Stimulated activated CD8-positive, alpha-beta memory T cell treated with anti-CD3 and anti-CD28 coated beads, Interleukin-15, amount 100 ng/mL, for 4 hours (primary cell): ENCODE measurements around the gene APOBEC4.
"Not testable (repeated sequence)": the region's sequence is repeated elsewhere in the genome, so short reads cannot be mapped to it uniquely, and the experiment has no call there.

Experiments
- DNase-seq, 2 donors: peaks; one replicate each; pipeline ENCODE4 v3.0.0-alpha.2; 2020; ENCODE audit warnings: low read depth in 2 of 2

The APOBEC4 gene

DNA sequence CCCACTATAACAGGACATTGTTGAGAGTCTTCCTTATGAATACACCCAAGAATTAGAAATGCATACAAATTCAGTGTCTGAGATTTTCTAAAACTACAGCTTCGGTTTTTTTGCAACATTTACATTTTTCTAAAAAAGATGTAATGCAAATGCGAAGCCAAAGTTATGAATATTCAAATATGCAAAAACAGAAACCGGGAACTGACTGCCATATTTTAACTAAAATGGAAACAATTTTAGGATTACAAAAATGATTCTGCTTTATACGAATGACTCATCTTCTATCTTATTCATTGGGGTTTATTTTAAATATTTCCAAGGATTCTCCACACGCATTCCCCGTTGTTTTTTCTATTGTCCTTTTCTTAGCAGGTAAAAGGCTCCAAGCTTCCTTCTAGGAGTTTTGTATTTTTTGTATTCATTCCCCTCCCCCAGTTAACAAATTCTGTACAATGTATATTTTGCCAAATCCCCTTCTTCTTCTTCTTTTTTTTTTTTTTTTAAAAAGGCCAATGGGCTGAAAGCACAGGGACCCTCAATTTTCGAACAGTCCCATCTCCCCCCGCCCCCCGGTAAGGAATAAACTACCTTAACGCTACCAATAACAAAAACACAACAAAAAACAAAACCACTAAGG, 18.6 kb downstream of the APOBEC4 start:
- DNase-seq: no peak

DNA sequence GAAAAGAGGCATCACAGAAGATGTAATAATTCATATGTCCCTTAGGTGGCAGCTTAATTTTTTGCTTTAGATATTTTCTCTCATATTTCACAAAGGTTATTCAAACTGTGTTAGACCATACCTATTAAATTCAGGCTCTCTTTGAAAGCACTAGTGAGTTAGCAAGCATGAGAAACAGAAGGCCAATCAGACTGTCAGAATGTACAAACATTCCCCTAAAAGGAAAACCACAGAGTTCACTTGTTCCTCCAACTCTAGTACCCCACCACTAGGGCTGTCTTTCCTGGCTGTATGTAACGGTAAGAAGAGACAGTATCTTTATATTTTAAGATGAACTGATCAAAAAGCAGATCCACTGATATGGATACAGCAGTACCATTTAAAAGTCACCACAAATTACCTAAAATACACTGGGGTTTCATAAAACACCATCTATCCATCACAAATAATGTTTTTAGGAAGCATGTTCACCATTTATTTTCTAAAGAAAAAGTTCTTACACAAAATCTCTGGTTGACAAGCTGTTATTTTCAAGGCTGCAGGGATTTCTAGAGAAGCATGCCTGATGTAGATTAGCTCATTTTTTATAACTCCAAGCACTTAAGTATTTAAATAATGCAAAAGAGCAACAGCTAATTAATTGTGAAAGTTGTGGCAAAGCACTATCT, 19.3 kb downstream of the APOBEC4 start:
- DNase-seq: no peak

DNA sequence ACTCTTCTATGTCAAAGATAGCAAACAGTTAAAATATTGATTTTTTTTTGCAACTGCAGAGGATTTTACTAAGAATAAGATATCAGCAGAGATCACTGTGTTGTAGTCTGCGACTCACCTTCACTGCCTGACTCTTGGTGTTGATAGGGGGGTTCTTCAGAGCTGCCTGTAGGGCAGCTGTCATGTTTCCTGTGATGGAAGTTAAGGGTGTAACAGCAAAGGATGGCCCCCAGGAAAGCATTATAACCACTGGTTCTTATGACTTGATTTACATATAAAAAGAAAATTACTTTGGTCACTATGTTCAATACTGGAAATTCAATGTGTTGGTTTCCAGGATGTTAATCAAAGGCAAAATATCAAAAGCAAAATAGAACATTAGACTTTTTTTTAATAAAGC, 20.2 kb downstream of the APOBEC4 start:
- DNase-seq: no peak

DNA sequence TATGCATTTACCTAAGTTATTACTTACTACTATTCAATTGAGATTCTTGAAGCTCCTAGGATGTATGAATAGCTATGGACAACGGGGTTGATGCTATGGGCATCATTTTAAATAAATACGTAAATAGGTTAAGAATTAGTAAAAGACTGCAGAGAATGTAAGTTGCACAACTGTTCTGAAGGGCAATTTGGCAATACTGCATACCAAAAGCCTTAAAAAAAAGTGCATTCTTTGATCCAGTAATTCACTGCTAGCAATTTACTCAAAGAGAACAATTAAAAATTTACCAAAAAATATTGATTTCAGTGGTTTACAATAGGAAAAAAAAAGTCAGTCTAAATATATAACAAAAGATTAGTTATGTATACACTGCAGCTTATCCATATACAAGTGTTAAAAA, 21.0 kb downstream of the APOBEC4 start:
- no peak for DNase-seq

DNA sequence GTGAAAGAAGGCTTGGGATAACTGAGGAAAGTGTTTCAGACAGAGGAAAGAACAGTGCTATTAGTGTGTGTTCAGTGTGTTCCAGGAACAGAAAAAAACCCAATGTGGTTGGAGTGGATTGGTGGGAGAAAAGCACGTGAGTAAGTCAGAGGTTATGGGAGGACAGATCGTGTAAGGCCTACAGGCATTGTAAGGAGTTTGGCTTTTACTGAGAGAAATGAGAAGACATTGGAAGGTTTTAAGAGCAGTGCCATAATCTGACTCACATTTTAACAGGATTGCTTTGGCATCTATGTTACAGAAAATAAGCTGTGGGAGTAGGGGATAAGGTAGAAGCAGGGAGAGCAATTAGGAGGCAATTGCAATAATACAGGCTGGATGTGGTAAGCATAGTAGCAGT, 22.4 kb downstream of the APOBEC4 start:
- DNase-seq: no peak

DNA sequence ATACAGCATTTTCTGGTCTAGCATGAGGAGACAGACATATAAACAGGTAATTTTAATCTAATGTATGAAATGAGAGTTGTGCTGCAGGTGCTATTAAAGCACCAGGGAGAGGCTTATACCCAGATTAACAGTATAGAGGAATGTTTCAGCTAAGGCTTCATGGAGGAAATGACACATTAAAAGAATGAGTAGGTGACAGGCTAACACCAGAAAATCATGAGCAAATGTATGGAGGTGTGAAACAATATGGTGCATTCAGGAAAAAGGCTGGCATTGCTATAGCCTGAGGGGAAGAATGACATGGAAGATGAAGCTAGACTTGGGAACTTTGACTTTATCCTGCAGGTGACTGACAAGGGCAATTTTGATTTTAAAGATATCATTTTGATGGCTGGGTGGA, 24.6 kb downstream of the APOBEC4 start:
- DNase-seq: no peak

DNA sequence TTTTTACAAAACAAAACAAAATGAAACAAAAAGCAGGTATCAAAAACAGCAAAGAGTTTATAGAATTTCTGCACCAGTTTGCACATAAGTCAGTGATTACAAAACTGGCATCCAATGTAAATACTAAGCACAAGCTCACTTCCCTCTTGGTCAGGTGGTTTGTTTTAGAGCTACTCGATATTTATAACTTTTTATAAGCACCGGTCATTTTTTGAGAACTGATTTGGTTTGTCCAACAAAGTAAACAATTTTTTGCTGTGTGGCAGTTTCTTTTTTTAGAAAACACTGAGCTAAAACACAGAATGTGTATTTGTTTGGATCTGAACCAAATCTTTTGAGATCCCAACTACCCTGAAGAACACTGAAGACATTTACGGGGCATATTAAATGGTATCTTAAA, 26.9 kb downstream of the APOBEC4 start:
- not testable (repeated sequence) for DNase-seq

DNA sequence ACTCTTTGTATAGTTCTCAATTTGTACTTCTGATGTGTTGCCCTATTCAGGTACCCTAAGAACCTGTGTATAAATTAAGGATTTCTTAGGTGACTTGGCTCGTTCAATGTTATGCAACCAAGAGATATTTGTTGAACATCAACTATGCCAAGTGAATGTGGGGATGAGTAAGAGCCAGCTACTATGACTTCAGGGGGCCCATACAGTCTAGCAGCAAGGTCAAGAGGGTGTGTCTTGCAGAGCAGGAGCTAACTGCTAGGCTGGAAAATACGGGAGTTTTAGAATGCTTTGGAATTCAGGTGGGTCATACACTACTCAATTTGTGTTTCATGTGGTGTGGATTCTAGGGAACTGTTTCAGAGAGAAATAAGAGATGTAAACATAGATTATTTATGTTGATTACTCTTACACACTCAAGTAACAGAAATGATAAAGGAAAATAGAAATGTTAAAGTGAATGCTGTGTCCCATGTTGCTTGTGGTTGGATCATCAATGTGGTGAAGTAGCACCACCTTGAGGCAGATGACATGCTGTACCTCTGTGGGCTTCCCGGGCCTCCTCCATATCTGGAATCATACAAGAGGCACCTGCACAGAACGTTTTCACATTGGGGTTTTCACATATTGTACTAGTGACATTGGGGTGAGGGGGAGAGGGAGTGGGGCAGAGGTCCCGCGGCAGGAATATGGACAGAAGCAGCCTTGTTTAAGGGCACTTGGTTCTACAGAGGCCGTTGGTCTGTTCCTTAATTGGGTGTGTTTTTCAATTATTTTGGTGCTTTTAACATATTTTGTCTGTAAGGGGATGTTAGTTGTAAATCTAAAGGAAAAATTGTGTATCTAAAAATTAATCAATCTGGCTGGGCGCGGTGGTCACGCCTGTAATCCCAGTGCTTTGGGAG, 30.0 kb downstream of the APOBEC4 start:
- no peak for DNase-seq

DNA sequence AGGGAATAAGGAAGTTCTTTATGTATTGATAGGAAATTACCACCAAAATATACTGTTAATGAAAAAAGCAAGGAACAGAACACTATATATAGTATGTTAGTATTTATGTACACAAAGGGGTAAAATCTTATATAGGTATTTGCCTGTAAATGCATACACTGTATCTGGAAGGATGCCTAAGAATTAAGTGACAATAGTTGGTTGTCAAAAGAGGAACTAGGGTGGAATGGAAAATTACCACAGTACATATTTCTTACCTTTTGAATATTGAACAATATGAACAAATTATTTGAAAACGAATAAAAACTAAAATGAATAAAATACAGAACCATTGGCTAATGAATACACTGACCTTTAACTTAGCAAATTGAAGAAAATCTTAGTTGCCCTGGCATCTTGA, 31.1 kb downstream of the APOBEC4 start:
- DNase-seq: no peak

DNA sequence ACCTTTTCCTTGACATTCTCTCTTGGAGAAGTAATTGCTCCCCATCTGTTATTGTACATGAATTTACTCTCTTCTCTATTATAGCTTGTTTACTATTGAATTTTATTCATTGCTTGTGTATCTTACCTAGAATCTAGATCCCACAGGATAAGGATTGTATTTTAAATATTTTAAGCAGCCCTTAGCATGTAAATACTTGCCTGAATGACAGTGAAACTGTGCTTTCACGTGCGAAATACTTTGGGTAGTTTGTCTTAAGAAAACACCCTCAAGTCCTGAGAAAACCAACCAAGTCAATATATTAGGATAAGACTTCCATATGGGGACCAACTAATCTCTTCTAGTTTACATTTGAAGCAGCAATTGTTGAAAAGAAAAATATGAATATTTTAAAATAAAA, 32.8 kb downstream of the APOBEC4 start:
- no peak for DNase-seq

DNA sequence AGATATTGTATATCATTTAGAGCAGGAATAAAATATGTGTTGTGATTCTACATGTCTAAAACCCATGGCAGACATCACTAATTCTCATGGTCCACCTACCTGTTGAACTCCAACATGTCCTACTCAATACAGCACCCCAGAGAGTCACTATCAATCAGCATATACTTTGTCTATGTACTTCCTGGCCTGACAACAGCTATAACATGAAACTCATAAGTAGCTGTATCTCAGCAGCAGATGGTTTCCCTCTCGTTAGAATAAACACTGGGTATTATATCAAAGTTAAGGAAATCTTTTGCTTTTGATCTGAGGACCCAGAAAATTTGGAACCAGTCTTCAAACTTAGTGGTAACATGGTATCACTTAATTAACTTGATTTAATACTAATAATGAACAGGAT, 33.3 kb downstream of the APOBEC4 start:
- DNase-seq: no peak

DNA sequence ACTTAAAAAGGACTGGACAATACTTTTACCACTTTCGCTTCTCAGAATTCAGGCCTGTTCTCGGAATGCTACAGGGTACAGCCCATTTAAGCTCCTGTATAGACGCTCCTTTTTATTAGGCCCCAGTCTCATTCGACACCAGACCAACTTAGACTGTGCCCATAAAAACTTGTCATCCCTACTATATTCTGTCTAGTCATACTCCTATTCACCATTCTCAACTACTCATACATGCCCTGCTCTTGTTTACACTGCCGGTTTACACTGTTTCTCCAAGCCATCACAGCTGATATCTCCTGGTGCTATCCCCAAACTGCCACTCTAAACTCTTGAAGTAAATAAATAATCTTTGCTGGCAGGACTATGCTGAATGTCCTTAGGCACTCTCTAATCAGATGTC, 34.9 kb downstream of the APOBEC4 start:
- not testable (repeated sequence) for DNase-seq

DNA sequence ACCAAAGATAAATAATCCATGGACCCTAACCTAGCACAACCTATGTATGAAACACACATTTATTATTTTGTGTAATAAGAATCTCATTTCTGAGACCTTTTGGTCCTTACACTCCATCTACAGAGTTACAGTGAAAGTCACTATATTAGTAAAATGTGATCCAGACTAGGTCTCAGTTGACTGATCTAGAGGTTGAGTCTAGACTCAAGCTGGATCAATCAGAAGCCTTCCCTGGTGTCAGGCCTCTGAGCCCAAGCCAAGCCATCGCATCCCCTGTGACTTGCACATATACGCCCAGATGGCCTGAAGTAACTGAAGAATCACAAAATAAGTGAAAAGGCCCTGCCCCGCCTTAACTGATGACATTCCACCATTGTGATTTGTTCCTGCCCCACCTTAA, 40.1 kb downstream of the APOBEC4 start:
- DNase-seq: not testable (repeated sequence)

DNA sequence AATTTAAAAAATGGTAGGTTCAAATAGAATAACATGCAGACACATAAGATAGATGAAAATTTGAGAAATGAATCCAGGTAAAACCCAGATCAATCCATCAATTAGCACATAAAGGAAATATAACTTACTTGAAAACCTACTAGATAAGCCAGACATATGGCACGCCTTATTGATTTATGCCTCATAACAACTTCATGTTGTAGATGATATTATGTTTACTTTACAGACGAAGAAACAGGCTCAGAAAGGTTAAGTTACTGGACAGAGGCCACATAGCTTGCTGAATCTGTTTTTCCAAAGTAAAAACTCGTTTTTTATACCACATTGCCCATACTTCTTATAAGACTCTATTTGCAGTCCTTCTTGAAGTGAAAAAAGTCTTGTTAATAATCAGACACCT, 40.7 kb downstream of the APOBEC4 start:
- DNase-seq: no peak

DNA sequence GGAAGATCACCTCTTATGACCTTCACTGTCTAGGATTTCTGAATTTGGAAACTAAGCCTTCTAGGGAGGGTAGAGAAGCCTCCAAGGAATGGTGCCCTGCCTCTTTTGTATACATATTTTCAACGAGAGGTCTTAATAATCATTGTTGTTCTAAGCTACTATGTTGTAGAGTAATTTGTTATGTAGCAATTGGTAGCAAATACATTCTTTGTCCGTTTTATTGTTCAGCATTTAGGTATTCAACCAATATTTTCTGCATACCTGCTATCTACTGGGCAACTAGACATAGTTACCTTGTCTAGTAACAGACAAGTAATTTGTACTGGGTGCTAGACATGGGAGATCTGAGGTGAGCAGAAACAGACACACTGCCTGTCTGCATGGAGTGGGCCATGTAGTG, 42.1 kb downstream of the APOBEC4 start:
- no peak for DNase-seq

DNA sequence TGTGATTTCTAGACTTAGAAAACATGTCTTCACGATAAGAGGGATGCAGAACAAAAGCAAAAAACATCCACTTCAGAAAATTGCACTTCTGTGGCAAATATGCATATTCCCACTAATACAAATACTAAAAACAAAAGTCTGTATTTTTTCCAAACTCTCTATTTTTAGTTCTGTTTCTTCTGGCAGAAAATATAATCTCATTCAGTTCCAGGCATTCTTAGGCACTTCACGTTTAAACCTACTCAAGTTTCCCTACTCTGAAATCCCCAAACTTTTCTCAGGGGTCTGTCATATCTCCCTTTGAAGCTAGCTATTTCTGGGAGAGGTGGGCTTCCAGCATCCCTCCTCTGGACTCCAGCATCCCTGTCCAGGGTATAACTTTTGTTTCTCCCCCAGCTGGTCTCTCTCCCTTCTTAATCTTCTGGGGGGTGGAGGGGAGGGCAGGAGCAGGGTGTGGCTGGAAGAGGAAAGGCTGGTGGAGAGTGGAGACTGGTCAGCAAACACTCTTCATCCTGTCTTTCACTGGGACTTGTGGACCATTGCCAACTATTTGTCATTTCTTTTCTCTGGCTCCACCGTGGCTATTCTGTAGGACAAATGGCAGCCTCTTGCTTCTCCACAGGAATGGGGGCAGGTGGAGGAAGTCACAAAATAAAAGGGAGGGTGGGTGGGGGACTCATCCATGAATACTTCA, 43.2 kb downstream of the APOBEC4 start:
- DNase-seq: no peak

DNA sequence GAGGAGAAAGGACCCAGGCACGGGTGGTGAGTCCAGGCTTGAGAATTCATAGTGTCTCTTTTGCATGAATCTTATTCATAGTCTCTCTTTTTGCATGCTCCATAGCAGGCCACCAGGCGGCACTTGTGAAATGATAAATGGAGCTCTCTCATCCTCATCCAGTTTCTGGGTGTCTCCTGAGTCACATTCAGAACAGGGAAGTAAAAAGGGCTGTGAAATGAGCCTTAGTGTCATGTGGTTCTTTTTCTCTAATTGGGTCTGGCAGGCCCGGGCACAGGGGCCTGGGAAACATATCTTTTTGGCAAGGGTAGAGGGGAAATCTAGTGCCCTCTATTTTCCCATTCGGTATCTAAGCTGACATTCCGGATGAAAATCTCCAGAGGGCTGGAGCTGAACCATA, 43.8 kb downstream of the APOBEC4 start:
- no peak for DNase-seq

DNA sequence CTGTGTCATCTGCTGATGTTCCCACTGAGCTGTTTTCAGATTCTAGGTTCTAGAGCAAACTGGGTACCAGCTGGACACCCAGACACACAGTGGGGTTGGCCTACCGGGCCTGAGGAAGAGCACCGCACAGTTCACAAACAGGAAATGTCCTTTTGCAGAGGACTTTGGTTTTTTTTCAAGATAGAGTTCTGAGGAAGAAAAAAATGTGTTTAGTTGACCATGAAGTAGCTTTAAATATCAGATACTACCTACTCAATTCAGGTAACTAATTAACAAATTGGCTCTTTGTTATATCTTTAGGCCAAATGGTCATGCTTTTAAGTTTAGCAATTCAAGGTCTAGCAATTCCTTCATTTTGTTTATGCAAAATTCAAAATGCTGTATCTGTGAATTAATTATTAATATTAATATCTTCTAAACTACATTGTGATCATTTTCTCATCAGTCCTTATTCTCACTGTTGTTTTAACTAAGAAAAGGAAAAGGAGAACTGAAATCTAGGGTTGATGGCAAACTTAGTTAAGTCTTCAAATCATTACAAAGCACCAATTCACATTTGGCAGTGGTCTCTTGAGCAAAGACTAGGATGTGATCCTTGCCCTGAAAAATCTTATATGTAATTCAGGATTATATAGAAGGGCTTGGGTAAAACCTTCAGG, 45.7 kb downstream of the APOBEC4 start:
- no peak for DNase-seq

DNA sequence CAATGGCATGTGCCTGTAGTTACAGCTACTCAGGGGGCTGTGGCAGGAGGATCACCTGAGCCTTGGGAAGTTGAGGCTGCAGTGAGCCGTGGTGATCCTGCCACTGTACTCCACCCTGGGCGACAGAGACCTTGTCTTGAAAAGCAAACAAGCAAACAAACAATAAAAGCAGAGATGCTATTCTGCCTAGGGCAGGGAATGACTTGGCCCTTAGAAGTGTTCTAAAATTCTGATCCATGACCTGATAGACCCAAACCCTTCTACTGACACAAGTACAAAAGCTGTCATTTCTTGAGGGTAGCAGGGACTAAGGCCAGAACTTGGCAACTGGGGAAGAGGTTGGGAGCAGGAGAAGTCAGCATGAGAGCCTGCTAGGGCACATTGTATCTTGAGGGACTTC, 47.2 kb downstream of the APOBEC4 start:
- DNase-seq: no peak

DNA sequence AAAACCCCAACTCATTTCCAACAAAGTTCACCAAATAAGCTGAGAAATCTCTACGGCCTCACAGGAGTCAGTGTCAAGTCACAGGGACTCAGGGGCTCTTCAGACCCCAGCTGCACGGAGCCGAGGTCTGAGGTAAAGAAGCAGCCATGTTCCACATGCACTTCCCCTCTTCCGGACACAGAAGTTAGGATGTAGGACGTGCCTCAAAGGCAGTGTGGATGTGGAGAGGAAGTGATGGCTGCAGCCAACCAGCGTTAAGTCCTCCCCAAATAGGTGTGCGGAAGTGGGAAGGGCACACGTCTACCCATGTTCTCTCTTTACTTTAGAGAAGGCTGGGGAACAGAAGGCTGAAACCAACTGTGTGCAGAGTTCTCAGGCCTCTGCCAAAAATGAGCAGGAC, 48.3 kb downstream of the APOBEC4 start:
- DNase-seq: no peak

DNA sequence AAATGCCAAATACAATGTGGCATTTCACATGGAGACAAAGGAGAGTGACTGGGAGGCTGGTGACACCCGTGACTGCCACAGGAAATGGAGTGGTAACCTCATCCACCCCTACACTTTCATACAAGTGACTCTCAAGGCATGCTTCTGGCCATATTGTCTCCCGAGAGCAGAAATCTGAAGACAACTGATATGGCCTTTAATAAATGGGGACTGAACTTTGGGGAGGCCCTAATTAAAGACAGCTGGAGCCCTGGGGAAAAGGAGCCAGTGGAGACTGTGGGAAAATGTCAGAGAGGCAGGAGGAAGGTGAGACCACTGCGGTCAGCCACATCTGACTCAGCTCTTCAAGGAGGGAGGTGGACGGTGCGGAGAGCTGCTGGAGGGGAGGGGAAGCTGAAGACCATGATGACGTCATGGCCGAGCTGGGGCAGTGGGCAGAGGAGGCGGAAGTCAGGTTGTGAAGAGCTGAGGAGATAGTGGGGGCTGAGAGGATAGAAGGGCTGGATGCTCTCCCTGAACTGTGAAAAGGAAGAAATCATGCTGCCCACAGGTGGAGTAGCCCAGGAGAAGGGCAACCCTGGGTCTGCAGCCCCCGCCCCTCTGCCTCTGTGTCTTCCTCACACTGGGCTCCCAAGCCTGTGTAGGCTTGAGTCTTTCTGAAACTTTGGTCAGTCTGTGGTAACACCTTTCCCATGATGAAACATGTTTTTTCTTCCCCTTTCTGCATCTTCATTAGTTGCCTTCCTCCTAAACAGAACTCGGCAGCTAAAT, 48.9 kb downstream of the APOBEC4 start:
- no peak for DNase-seq
